ENCODE data around the gene CYP1A2. TPM values are rescaled to one million over a fixed set of nuclear protein-coding genes. Genes with fewer than 3 reads are reported as not detected.

The CYP1A2 gene
- total and polyA plus RNA-seq, 2 of the 13 experiments (the other 11 are each of a cell fraction or from before 2014, with no cell fraction given) = 0.07 TPM; not detected in 1

DNA sequence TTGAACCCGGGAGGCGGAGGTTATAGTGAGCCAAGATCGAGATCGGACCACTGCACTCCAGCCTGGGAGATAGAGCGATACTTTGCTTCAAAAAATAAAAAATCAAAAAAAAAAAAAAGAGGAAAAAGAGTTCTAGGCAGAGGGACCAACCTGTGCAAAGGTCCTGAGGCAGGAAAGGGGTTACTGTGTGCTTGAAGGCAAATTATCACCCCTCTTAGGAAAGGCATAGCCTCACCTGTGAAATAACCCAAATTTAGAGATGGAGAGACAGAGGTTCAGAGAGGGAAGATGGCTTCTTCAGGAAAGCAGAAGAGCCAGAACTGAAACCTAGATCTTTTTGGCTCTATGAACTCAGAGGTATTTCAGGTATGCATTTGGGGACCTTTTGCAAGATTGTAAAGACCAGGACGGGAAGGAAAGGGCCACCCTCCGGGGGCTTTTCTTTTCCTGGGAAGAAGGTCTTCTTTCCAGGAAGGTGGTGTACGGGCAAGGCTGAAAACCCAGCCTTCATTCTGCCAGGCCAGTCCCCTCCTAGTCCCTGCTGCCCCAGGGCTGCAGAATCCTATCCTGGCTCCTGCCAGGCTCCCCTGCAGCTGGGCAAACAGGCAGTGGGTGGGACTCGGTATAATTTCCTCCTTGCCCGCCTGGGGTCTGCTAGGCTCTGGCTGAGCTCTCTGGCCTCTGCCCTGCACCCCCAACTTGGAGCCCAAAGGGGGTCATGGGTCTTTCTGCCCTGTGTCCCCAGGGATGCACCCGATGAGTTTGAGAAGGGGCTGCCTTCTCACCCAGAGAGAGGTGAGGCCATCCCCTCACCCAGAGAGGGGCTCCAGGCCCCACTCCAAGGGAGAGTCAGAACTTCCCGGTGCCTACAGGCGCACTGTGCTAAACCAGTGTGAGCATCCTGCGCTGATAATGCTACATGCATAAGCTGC is 18.8 kb downstream of the CYP1A2 start (continued):
- TF ChIP-seq, protein P1, sequence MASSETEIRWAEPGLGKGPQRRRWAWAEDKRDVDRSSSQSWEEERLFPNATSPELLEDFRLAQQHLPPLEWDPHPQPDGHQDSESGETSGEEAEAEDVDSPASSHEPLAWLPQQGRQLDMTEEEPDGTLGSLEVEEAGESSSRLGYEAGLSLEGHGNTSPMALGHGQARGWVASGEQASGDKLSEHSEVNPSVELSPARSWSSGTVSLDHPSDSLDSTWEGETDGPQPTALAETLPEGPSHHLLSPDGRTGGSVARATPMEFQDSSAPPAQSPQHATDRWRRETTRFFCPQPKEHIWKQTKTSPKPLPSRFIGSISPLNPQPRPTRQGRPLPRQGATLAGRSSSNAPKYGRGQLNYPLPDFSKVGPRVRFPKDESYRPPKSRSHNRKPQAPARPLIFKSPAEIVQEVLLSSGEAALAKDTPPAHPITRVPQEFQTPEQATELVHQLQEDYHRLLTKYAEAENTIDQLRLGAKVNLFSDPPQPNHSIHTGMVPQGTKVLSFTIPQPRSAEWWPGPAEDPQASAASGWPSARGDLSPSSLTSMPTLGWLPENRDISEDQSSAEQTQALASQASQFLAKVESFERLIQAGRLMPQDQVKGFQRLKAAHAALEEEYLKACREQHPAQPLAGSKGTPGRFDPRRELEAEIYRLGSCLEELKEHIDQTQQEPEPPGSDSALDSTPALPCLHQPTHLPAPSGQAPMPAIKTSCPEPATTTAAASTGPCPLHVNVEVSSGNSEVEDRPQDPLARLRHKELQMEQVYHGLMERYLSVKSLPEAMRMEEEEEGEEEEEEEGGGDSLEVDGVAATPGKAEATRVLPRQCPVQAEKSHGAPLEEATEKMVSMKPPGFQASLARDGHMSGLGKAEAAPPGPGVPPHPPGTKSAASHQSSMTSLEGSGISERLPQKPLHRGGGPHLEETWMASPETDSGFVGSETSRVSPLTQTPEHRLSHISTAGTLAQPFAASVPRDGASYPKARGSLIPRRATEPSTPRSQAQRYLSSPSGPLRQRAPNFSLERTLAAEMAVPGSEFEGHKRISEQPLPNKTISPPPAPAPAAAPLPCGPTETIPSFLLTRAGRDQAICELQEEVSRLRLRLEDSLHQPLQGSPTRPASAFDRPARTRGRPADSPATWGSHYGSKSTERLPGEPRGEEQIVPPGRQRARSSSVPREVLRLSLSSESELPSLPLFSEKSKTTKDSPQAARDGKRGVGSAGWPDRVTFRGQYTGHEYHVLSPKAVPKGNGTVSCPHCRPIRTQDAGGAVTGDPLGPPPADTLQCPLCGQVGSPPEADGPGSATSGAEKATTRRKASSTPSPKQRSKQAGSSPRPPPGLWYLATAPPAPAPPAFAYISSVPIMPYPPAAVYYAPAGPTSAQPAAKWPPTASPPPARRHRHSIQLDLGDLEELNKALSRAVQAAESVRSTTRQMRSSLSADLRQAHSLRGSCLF (CRISPR knock-in tag; IDR thresholded peaks at IDR 0.05; ENCODE audit: borderline replicate concordance) = no peak
- TF ChIP-seq ZNF431 (CRISPR knock-in tag; IDR thresholded peaks at IDR 0.05; ENCODE audit: borderline replicate concordance, low read depth) = no peak
- no peak for TF ChIP-seq FOXO1 (CRISPR knock-in tag; IDR thresholded peaks at IDR 0.05)
- no peak for TF ChIP-seq SP1 (IDR thresholded peaks at IDR 0.05)
- no peak for TF ChIP-seq SP1 (CRISPR knock-in tag; IDR thresholded peaks at IDR 0.05)
- TF ChIP-seq ZNF775 (CRISPR knock-in tag; IDR thresholded peaks at IDR 0.05; ENCODE audit: borderline replicate concordance) = no peak
- TF ChIP-seq, protein P2, sequence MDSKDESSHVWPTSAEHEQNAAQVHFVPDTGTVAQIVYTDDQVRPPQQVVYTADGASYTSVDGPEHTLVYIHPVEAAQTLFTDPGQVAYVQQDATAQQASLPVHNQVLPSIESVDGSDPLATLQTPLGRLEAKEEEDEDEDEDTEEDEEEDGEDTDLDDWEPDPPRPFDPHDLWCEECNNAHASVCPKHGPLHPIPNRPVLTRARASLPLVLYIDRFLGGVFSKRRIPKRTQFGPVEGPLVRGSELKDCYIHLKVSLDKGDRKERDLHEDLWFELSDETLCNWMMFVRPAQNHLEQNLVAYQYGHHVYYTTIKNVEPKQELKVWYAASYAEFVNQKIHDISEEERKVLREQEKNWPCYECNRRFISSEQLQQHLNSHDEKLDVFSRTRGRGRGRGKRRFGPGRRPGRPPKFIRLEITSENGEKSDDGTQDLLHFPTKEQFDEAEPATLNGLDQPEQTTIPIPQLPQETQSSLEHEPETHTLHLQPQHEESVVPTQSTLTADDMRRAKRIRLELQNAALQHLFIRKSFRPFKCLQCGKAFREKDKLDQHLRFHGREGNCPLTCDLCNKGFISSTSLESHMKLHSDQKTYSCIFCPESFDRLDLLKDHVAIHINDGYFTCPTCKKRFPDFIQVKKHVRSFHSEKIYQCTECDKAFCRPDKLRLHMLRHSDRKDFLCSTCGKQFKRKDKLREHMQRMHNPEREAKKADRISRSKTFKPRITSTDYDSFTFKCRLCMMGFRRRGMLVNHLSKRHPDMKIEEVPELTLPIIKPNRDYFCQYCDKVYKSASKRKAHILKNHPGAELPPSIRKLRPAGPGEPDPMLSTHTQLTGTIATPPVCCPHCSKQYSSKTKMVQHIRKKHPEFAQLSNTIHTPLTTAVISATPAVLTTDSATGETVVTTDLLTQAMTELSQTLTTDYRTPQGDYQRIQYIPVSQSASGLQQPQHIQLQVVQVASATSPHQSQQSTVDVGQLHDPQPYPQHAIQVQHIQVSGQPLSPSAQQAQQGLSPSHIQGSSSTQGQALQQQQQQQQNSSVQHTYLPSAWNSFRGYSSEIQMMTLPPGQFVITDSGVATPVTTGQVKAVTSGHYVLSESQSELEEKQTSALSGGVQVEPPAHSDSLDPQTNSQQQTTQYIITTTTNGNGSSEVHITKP (CRISPR knock-in tag; IDR thresholded peaks at IDR 0.05; ENCODE audit: low read depth) = no peak
- no peak for TF ChIP-seq ZNF672 (CRISPR knock-in tag; IDR thresholded peaks at IDR 0.05)
- TF ChIP-seq ZNF207 (IDR thresholded peaks at IDR 0.05; ENCODE audit: borderline replicate concordance) = no peak
- TF ChIP-seq, protein P3, sequence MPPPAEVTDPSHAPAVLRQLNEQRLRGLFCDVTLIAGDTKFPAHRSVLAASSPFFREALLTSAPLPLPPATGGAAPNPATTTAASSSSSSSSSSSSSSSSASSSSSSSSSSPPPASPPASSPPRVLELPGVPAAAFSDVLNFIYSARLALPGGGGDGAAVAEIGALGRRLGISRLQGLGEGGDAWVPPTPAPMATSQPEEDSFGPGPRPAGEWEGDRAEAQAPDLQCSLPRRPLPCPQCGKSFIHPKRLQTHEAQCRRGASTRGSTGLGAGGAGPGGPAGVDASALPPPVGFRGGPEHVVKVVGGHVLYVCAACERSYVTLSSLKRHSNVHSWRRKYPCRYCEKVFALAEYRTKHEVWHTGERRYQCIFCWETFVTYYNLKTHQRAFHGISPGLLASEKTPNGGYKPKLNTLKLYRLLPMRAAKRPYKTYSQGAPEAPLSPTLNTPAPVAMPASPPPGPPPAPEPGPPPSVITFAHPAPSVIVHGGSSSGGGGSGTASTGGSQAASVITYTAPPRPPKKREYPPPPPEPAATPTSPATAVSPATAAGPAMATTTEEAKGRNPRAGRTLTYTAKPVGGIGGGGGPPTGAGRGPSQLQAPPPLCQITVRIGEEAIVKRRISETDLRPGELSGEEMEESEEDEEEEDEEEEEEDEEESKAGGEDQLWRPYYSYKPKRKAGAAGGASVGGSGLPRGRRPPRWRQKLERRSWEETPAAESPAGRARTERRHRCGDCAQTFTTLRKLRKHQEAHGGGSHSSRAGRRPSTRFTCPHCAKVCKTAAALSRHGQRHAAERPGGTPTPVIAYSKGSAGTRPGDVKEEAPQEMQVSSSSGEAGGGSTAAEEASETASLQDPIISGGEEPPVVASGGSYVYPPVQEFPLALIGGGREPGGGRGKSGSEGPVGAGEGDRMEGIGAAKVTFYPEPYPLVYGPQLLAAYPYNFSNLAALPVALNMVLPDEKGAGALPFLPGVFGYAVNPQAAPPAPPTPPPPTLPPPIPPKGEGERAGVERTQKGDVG (CRISPR knock-in tag; IDR thresholded peaks at IDR 0.05; ENCODE audit: borderline replicate concordance) = no peak
- no peak for TF ChIP-seq ZFP1 (CRISPR knock-in tag; IDR thresholded peaks at IDR 0.05)
- TF ChIP-seq, protein P4, sequence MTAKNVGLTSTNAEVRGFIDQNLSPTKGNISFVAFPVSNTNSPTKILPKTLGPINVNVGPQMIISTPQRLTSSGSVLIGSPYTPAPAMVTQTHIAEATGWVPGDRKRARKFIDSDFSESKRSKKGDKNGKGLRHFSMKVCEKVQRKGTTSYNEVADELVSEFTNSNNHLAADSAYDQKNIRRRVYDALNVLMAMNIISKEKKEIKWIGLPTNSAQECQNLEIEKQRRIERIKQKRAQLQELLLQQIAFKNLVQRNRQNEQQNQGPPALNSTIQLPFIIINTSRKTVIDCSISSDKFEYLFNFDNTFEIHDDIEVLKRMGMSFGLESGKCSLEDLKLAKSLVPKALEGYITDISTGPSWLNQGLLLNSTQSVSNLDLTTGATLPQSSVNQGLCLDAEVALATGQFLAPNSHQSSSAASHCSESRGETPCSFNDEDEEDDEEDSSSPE (CRISPR knock-in tag; IDR thresholded peaks at IDR 0.05) = no peak
- TF ChIP-seq PHF8 (CRISPR knock-in tag; IDR thresholded peaks at IDR 0.05) = no peak
- TF ChIP-seq, protein P5, sequence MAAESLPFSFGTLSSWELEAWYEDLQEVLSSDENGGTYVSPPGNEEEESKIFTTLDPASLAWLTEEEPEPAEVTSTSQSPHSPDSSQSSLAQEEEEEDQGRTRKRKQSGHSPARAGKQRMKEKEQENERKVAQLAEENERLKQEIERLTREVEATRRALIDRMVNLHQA (CRISPR knock-in tag; IDR thresholded peaks at IDR 0.05) = no peak
